GM12878 (cell line): Measurements from ENCODE around the gene CATSPER4. TPM values are rescaled to one million over a fixed set of nuclear protein-coding genes. Genes with fewer than 3 reads are reported as not detected.

ENCODE experiments used
- ATF7 ChIP-seq: fragments of 450-650 bp; IDR thresholded peaks from 2 replicates; pipeline ENCODE4 v1.6.1; 2016; ENCODE audit warnings: low read depth, mild to moderate bottlenecking
- BACH1 ChIP-seq: fragments of 450-650 bp; IDR thresholded peaks from 2 replicates; pipeline ENCODE4 v1.6.1; 2017; ENCODE audit warnings: mild to moderate bottlenecking, borderline replicate concordance
- CBFB ChIP-seq: IDR thresholded peaks from 2 replicates; pipeline ENCODE4 v1.6.1; 2016; ENCODE audit warnings: antibody characterized with exemption, low read depth
- CEBPB ChIP-seq, 2 experiments: fragments of 150-350 bp in 1 of 2; IDR thresholded peaks; 2 replicates each; pipeline ENCODE4 v1.6.1; 2012 to 2014; ENCODE audit warnings: low read depth in 2 of 2, low read length in 2 of 2, borderline replicate concordance in 1 of 2, inconsistent platforms in 1 of 2
- CHD4 ChIP-seq: fragments of 200-600 bp; sonication (generic); IDR thresholded peaks from 2 replicates; pipeline ENCODE4 v1.6.1; 2016; ENCODE audit warnings: mild to moderate bottlenecking
- CREB1 ChIP-seq: IDR thresholded peaks from 2 replicates; pipeline ENCODE4 v1.6.1; 2012; ENCODE audit warnings: low read depth, mild to moderate bottlenecking, inconsistent platforms
- CREM ChIP-seq: IDR thresholded peaks from 2 replicates; pipeline ENCODE4 v1.6.1; 2014; ENCODE audit warnings: antibody characterized with exemption, low read depth
- E2F4 ChIP-seq: IDR thresholded peaks from 2 replicates; pipeline ENCODE4 v1.6.1; 2012; ENCODE audit warnings: low read depth, low read length, improper control_type of control experiment
- ESRRA ChIP-seq: IDR thresholded peaks from 2 replicates; pipeline ENCODE4 v1.6.1; 2012; ENCODE audit warnings: mild to moderate bottlenecking, low read length, improper control_type of control experiment
- EZH2 ChIP-seq: IDR thresholded peaks from 2 replicates; pipeline ENCODE4 v1.6.1; 2012; ENCODE audit warnings: low read depth, mild to moderate bottlenecking, control low read depth, inconsistent platforms, low read length, borderline replicate concordance; ENCODE audit not compliant: control insufficient read depth
- LARP7 ChIP-seq: fragments of 450-650 bp; IDR thresholded peaks from 2 replicates; pipeline ENCODE4 v1.6.1; 2017; ENCODE audit warnings: mild to moderate bottlenecking
- MYB ChIP-seq: fragments of 150-350 bp; IDR thresholded peaks from 2 replicates; pipeline ENCODE4 v1.6.1; 2014; ENCODE audit warnings: mild to moderate bottlenecking, low read depth, low read length, borderline replicate concordance
- NBN ChIP-seq: fragments of 450-650 bp; IDR thresholded peaks from 2 replicates; pipeline ENCODE4 v1.6.1; 2016
- NFYB ChIP-seq: IDR thresholded peaks from 2 replicates; pipeline ENCODE4 v1.6.1; 2011; ENCODE audit warnings: low read depth, mild to moderate bottlenecking, low read length, improper control_type of control experiment, moderate library complexity; ENCODE audit not compliant: insufficient read depth
- TARDBP ChIP-seq: IDR thresholded peaks from 2 replicates; pipeline ENCODE4 v1.6.1; 2016; ENCODE audit warnings: borderline replicate concordance
- TBL1XR1 ChIP-seq: IDR thresholded peaks from 2 replicates; pipeline ENCODE4 v1.6.1; 2012; ENCODE audit warnings: low read depth, low read length, improper control_type of control experiment
- TCF7 ChIP-seq: IDR thresholded peaks from 2 replicates; pipeline ENCODE4 v1.6.1; 2014; ENCODE audit warnings: antibody characterized with exemption, borderline replicate concordance
- WRNIP1 ChIP-seq: IDR thresholded peaks from 2 replicates; pipeline ENCODE4 v1.6.1; 2011; ENCODE audit warnings: low read depth, low read length, improper control_type of control experiment, borderline replicate concordance
- ZNF274 ChIP-seq: IDR thresholded peaks from one replicate; pipeline ENCODE4 v1.8.0; 2011; ENCODE audit not compliant: insufficient read length, insufficient read depth
- polyA plus RNA-seq, 11 experiments: library from polyadenylated mRNA; depleted of rRNA in 4 of 11; unstranded in 6 of 11; stranded (reverse) in 5 of 11; fragments of >200 nt; fragmentation: Nextera tagmentation in 4 of 11; fragmentation: Illumina TruSeq in 1 of 11; extraction: Ambion mirVana in 4 of 11; extraction: Trizol in 1 of 11; gene quantifications; 1 replicate in 1 of 11; 2 replicates in 10 of 11; pipeline versions ENCODE4 v1.2.1 to v1.2.3, GENCODE V29; 2011 to 2016; ENCODE audit warnings: inconsistent platforms in 2 of 11, missing spikeins in 2 of 11, low read depth in 1 of 11
- total RNA-seq, 4 experiments: library from RNA; depleted of rRNA in 3 of 4; stranded (reverse); fragments of >200 nt in 3 of 4; fragmentation: Illumina TruSeq in 1 of 4; extraction: Trizol in 1 of 4; gene quantifications; 2 replicates each; pipeline versions ENCODE4 v1.2.1 to v1.2.3, GENCODE V29; 2013 to 2021
- TF ChIP-seq, protein P1 (sequence below): fragments of 450-650 bp; formaldehyde crosslinking; IDR thresholded peaks from 2 replicates; pipeline ENCODE4 v1.5.0; 2022; ENCODE audit warnings: mild to moderate bottlenecking, missing genetic modification characterization
- TF ChIP-seq, protein P2 (sequence below): fragments of 150-350 bp; IDR thresholded peaks from 2 replicates; pipeline ENCODE4 v1.6.1; 2016; ENCODE audit warnings: low read depth, low read length
- TF ChIP-seq, protein P3 (sequence below): IDR thresholded peaks from 2 replicates; pipeline ENCODE4 v1.6.1; 2011; ENCODE audit warnings: borderline replicate concordance, low read depth, mild to moderate bottlenecking, moderate library complexity, mixed read lengths, low read length; ENCODE audit not compliant: insufficient read depth; ENCODE audit errors: extremely low read length

The CATSPER4 gene
- total and polyA plus RNA-seq, 10 of the 15 experiments (the other 5 are each of a cell fraction or from before 2014, with no cell fraction given) = 0.13 TPM; not detected in 9

DNA sequence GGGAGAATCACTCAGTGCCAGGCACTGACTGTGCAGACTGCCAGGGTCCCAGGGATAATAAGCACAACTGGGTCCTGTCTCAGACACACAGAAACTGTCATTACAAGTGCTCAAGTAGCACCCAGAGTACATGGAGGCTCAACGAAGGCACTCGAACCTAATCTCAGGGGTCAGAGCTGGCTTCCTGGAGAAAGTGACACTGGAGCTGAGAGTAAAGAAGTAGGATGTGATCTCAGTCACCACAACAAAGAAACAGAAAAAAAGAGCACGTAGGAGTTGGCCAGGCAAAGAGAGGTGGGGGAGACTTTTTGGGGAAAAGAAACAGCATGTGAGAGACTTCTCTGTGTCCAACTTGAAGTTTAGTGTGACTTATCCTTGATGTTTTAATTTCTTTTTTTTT, 1.3 kb downstream of the CATSPER4 start (continued):
- TF ChIP-seq, protein P1, sequence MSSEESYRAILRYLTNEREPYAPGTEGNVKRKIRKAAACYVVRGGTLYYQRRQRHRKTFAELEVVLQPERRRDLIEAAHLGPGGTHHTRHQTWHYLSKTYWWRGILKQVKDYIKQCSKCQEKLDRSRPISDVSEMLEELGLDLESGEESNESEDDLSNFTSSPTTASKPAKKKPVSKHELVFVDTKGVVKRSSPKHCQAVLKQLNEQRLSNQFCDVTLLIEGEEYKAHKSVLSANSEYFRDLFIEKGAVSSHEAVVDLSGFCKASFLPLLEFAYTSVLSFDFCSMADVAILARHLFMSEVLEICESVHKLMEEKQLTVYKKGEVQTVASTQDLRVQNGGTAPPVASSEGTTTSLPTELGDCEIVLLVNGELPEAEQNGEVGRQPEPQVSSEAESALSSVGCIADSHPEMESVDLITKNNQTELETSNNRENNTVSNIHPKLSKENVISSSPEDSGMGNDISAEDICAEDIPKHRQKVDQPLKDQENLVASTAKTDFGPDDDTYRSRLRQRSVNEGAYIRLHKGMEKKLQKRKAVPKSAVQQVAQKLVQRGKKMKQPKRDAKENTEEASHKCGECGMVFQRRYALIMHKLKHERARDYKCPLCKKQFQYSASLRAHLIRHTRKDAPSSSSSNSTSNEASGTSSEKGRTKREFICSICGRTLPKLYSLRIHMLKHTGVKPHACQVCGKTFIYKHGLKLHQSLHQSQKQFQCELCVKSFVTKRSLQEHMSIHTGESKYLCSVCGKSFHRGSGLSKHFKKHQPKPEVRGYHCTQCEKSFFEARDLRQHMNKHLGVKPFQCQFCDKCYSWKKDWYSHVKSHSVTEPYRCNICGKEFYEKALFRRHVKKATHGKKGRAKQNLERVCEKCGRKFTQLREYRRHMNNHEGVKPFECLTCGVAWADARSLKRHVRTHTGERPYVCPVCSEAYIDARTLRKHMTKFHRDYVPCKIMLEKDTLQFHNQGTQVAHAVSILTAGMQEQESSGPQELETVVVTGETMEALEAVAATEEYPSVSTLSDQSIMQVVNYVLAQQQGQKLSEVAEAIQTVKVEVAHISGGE = no peak
- TF ChIP-seq CHD4 (no peak), ZNF274 (no peak), CREM (peak; percentile 32; the same call in 1 of the 2 replicates), ATF7 (no peak), CREB1 (peak; percentile 50; the same call in 1 of the 2 replicates), NBN (no peak), BACH1 (no peak), TBL1XR1 (no peak), CEBPB (IDR thresholded peaks at IDR 0.05; ENCODE audit: borderline replicate concordance in 1 of 2, low read depth in 2 of 2, low read length in 2 of 2) (no peak), CBFB (peak; percentile 66), ESRRA (no peak), E2F4 (no peak), TCF7 (peak; percentile 99), TARDBP (no peak), LARP7 (no peak), NFYB (no peak), EZH2 (no peak), WRNIP1 (no peak), MYB (no peak)
- TF ChIP-seq, protein P2, sequence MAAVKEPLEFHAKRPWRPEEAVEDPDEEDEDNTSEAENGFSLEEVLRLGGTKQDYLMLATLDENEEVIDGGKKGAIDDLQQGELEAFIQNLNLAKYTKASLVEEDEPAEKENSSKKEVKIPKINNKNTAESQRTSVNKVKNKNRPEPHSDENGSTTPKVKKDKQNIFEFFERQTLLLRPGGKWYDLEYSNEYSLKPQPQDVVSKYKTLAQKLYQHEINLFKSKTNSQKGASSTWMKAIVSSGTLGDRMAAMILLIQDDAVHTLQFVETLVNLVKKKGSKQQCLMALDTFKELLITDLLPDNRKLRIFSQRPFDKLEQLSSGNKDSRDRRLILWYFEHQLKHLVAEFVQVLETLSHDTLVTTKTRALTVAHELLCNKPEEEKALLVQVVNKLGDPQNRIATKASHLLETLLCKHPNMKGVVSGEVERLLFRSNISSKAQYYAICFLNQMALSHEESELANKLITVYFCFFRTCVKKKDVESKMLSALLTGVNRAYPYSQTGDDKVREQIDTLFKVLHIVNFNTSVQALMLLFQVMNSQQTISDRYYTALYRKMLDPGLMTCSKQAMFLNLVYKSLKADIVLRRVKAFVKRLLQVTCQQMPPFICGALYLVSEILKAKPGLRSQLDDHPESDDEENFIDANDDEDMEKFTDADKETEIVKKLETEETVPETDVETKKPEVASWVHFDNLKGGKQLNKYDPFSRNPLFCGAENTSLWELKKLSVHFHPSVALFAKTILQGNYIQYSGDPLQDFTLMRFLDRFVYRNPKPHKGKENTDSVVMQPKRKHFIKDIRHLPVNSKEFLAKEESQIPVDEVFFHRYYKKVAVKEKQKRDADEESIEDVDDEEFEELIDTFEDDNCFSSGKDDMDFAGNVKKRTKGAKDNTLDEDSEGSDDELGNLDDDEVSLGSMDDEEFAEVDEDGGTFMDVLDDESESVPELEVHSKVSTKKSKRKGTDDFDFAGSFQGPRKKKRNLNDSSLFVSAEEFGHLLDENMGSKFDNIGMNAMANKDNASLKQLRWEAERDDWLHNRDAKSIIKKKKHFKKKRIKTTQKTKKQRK = no peak
- TF ChIP-seq, protein P3, sequence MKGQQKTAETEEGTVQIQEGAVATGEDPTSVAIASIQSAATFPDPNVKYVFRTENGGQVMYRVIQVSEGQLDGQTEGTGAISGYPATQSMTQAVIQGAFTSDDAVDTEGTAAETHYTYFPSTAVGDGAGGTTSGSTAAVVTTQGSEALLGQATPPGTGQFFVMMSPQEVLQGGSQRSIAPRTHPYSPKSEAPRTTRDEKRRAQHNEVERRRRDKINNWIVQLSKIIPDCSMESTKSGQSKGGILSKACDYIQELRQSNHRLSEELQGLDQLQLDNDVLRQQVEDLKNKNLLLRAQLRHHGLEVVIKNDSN = no peak
- TF ChIP-seq, all 136 proteins: peak for 8
